AG09309 (cell line): ENCODE results near the gene CDC42BPG.

Source experiments
- DNase-seq: peaks from one replicate; pipeline ENCODE4 v3.0.0-alpha.2; 2010; ENCODE audit warnings: low read depth
- H3K4me3 ChIP-seq: 2 replicates; pipeline ENCODE4 v1.5.1; 2011; ENCODE audit warnings: mild to moderate bottlenecking, low read depth, low read length, moderate library complexity; ENCODE audit not compliant: control insufficient read depth
- TF ChIP-seq, protein P1 (sequence below): IDR thresholded peaks from 2 replicates; pipeline ENCODE4 v1.5.1; 2011; ENCODE audit warnings: mild to moderate bottlenecking, low read depth, low read length, inconsistent platforms; ENCODE audit not compliant: insufficient read depth, control insufficient read depth; ENCODE audit errors: missing control alignments

Gene CDC42BPG

DNA sequence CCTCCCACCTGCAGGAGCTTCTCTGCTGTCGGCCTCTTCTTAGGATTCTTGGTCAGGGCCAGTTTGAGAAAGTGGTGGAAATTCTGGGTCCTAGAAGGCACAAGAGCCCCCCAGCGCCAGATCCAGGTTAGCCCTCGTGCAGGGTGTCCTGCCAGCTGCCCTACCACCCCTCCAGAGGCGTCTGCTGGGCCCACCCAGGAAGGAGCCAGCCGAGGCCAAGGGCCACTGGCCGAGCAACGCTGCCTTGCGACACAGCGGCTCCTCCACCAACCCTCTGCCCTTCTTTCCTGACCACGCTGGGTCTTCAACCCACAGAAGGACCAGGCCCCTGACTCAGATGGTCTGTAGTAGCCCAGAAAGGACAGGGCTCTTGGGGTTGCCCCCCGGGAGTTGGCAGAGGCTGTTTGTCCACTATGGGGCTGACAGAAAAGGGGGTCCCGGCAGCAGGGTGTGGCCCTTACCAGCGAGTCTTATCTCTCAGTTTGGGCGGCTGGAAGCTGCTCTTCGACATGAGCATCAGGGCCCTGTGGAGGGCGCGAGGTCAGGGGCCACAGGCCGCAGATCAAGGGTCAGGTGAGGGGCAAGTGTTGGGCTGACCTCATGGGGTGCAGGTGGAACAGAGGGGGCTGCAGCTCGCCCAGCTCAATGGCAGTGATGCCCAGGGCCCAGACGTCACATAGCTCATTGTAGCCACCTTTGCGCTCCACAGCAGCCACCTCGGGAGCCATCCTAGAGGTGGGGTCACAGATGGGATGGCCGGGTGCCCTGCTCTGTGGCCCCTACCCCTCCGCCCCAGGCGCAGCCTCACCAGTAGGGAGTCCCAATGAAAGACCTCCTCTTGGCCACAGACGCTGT is 43.9 kb downstream of the CDC42BPG start:
- DNase-seq: no peak
- H3K4me3 ChIP-seq: no peak overlapping the region
- TF ChIP-seq, protein P1, sequence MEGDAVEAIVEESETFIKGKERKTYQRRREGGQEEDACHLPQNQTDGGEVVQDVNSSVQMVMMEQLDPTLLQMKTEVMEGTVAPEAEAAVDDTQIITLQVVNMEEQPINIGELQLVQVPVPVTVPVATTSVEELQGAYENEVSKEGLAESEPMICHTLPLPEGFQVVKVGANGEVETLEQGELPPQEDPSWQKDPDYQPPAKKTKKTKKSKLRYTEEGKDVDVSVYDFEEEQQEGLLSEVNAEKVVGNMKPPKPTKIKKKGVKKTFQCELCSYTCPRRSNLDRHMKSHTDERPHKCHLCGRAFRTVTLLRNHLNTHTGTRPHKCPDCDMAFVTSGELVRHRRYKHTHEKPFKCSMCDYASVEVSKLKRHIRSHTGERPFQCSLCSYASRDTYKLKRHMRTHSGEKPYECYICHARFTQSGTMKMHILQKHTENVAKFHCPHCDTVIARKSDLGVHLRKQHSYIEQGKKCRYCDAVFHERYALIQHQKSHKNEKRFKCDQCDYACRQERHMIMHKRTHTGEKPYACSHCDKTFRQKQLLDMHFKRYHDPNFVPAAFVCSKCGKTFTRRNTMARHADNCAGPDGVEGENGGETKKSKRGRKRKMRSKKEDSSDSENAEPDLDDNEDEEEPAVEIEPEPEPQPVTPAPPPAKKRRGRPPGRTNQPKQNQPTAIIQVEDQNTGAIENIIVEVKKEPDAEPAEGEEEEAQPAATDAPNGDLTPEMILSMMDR: no peak

DNA sequence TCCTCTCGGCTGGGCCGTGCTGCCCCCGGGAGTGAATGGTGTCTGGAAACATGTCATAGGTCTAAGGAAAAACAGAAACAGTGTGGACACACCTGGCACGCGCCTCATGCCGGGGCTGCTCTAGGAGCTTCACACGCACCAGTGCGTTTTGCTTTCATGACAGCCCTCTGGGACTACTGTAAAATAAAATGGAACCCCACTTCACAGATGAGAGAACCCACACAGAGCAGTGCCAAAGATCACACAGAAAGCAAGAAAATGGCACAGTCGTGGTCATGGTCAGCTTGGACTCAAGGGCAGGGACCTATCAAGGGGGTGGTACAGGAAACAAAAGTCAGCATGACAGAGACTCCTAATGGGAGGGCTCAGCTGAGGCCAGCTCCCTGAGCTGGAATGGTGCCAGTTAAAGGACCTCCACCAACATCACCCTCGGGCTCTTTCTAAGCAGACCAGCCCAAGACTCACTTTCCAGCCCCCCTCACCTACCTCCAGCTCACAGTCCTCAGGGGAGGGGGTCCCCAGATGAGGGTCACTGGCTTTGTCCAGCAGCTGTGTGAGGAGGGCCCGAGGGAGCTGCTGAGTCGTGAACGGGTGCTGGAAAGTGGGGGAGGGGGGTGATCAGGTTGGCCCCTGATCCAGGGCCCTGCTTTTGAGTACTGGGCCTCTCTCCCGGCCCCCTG is 44.7 kb downstream of the CDC42BPG start:
- DNase-seq: no peak
- TF ChIP-seq, protein P1: no peak
- no peak overlapping the region for H3K4me3 ChIP-seq

- no peak for DNase-seq
- TF ChIP-seq, protein P1: no peak
- no peak overlapping the region for H3K4me3 ChIP-seq
Observed at GRCh38 chr11:64799256-64799622, 45.2 kb downstream of the CDC42BPG start.

- DNase-seq: no peak
- no peak overlapping the region for H3K4me3 ChIP-seq
- TF ChIP-seq, protein P1: no peak
Observed at GRCh38 chr11:64796757-64797541, 47.5 kb downstream of the CDC42BPG start.

GRCh38 chr11:64796047-64796756 is 48.3 kb downstream of the CDC42BPG start:
- no peak overlapping the region for H3K4me3 ChIP-seq
- DNase-seq: no peak
- TF ChIP-seq, protein P1: no peak

DNA sequence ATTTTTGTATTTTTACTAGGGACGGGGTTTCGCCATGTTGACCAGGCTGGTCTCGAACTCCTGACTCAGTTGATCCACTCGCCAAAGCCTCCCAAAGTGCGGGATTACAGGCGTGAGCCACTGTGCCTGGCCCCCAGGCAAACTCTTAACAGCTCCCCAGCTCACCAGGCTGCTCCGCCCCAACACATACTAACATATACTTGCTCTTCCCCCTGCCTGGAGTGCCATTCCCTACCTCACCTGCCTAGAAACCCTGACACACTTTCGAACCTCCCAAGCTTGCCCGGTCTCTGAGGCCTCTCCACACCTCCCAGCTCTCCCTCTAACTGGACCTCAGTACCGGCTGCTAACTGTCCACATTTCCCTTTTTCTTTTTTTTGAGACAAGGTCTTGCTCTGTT is 49.9 kb downstream of the CDC42BPG start:
- TF ChIP-seq, protein P1: no peak
- no peak overlapping the region for H3K4me3 ChIP-seq
- DNase-seq: no peak
